Measurements from ENCODE around the gene NCKAP5. TPM values are rescaled to one million over a fixed set of nuclear protein-coding genes. Genes with fewer than 3 reads are reported as not detected.

Gene NCKAP5
- total RNA-seq, 1 donor from 2014 or later: 4.6 TPM

GRCh38 chr2:133346654-133347053 is 221.6 kb downstream of the NCKAP5 start:
- DNase-seq (ENCODE audit: low spot score) (no peak), ATAC-seq (no peak)

- ATAC-seq (no peak), DNase-seq (ENCODE audit: low spot score) (no peak)
Measured at GRCh38 chr2:133345638-133346037, 222.6 kb downstream of the NCKAP5 start.

GRCh38 chr2:133344849-133345248 is 223.4 kb downstream of the NCKAP5 start:
- no peak for DNase-seq (ENCODE audit: low spot score)
- no peak for ATAC-seq

GRCh38 chr2:133343018-133343352 is 225.3 kb downstream of the NCKAP5 start:
- DNase-seq (ENCODE audit: low spot score) (no peak), ATAC-seq (no peak)

GRCh38 chr2:133342286-133343017 is 225.8 kb downstream of the NCKAP5 start:
- ATAC-seq (no peak), DNase-seq (ENCODE audit: low spot score) (no peak)

GRCh38 chr2:133341575-133341974 is 226.7 kb downstream of the NCKAP5 start:
- DNase-seq (ENCODE audit: low spot score): no peak
- no peak for ATAC-seq

- no peak for DNase-seq (ENCODE audit: low spot score)
- ATAC-seq: no peak
Measured at GRCh38 chr2:133338224-133338623, 230.0 kb downstream of the NCKAP5 start.

GRCh38 chr2:133334923-133335322 is 233.3 kb downstream of the NCKAP5 start:
- ATAC-seq (no peak), DNase-seq (ENCODE audit: low spot score) (no peak)

GRCh38 chr2:133333181-133333580 is 235.1 kb downstream of the NCKAP5 start:
- no peak for ATAC-seq
- no peak for DNase-seq (ENCODE audit: low spot score)

GRCh38 chr2:133331436-133331835 is 236.8 kb downstream of the NCKAP5 start:
- ATAC-seq: no peak
- DNase-seq (ENCODE audit: low spot score): no peak

- ATAC-seq: no peak
- DNase-seq (ENCODE audit: low spot score): no peak
Measured at GRCh38 chr2:133326652-133327397, 241.4 kb downstream of the NCKAP5 start.

- DNase-seq (ENCODE audit: low spot score) (no peak), ATAC-seq (no peak)
Measured at GRCh38 chr2:133324150-133324561, 244.1 kb downstream of the NCKAP5 start.

- DNase-seq (ENCODE audit: low spot score) (no peak), ATAC-seq (no peak)
Measured at GRCh38 chr2:133322909-133323308, 245.4 kb downstream of the NCKAP5 start.

GRCh38 chr2:133317178-133317577 is 251.1 kb downstream of the NCKAP5 start:
- no peak for ATAC-seq
- DNase-seq (ENCODE audit: low spot score): no peak

- ATAC-seq (no peak), DNase-seq (ENCODE audit: low spot score) (no peak)
Measured at GRCh38 chr2:133316557-133316956, 251.7 kb downstream of the NCKAP5 start.

GRCh38 chr2:133315280-133315679 is 253.0 kb downstream of the NCKAP5 start:
- ATAC-seq (no peak), DNase-seq (ENCODE audit: low spot score) (no peak)

- ATAC-seq (no peak), DNase-seq (ENCODE audit: low spot score) (no peak)
Measured at GRCh38 chr2:133314795-133315194, 253.5 kb downstream of the NCKAP5 start.

GRCh38 chr2:133312038-133312729 is 256.1 kb downstream of the NCKAP5 start:
- ATAC-seq (no peak), DNase-seq (ENCODE audit: low spot score) (no peak)

GRCh38 chr2:133306236-133306635 is 262.0 kb downstream of the NCKAP5 start:
- no peak for ATAC-seq

GRCh38 chr2:133304344-133304743 is 263.9 kb downstream of the NCKAP5 start:
- ATAC-seq: no peak

More at GRCh38 chr2:133306236-133306635, 262.0 kb downstream of the NCKAP5 start:
- DNase-seq (ENCODE audit: low spot score): no peak

GRCh38 chr2:133303150-133303549 is 265.1 kb downstream of the NCKAP5 start:
- no peak for ATAC-seq
- DNase-seq (ENCODE audit: low spot score): no peak

More at GRCh38 chr2:133304344-133304743, 263.9 kb downstream of the NCKAP5 start:
- DNase-seq (ENCODE audit: low spot score): no peak

GRCh38 chr2:133296401-133296800 is 271.9 kb downstream of the NCKAP5 start:
- DNase-seq (ENCODE audit: low spot score) (no peak), ATAC-seq (no peak)

Measured in left lobe of liver (tissue), 2 donors.